Measurements from ENCODE around the gene IRF7. TPM values are rescaled to one million over a fixed set of nuclear protein-coding genes. Genes with fewer than 3 reads are reported as not detected.

The IRF7 gene
- total RNA-seq, 1 experiment from 2014 or later: 80.8 TPM

- ATAC-seq: peak; percentile 60
- no TSS peak for BruUV-seq (replicated peaks)
- no peaks in the 10 kb centered on the region for H3K9me3 ChIP-seq (ENCODE audit: low read length)
- no peaks in the 10 kb centered on the region for H3K27me3 ChIP-seq (ENCODE audit: low read length)
- H2AFZ ChIP-seq (ENCODE audit: low read length): no peak overlapping the region
- peaks cover 36% of the 10 kb centered on the region for H3K36me3 ChIP-seq (ENCODE audit: low read depth, low read length)
- CTCF ChIA-PET: no interaction called here
- H4K20me1 ChIP-seq (ENCODE audit: low read length): no peaks in the 10 kb centered on the region
- no peaks in the 10 kb centered on the region for H3F3A ChIP-seq (ENCODE audit: low read length, unreplicated experiment)
- H3K4me2 ChIP-seq (ENCODE audit: low read length): no peak overlapping the region
- no peaks in the 10 kb centered on the region for H3K9me2 ChIP-seq (replicated peaks; ENCODE audit: low read length)
- no peaks in the 10 kb centered on the region for H3K79me2 ChIP-seq (ENCODE audit: low read length)
- POLR2A ChIA-PET (ENCODE audit: unreplicated experiment): no interaction called here
- TF ChIP-seq EZH2phosphoT487 (IDR thresholded peaks at IDR 0.05; ENCODE audit: borderline replicate concordance, low read length) (no peak), EZH2 (IDR thresholded peaks at IDR 0.05; ENCODE audit: low read length, unreplicated experiment) (no peak)
- TF ChIP-seq, protein P1, sequence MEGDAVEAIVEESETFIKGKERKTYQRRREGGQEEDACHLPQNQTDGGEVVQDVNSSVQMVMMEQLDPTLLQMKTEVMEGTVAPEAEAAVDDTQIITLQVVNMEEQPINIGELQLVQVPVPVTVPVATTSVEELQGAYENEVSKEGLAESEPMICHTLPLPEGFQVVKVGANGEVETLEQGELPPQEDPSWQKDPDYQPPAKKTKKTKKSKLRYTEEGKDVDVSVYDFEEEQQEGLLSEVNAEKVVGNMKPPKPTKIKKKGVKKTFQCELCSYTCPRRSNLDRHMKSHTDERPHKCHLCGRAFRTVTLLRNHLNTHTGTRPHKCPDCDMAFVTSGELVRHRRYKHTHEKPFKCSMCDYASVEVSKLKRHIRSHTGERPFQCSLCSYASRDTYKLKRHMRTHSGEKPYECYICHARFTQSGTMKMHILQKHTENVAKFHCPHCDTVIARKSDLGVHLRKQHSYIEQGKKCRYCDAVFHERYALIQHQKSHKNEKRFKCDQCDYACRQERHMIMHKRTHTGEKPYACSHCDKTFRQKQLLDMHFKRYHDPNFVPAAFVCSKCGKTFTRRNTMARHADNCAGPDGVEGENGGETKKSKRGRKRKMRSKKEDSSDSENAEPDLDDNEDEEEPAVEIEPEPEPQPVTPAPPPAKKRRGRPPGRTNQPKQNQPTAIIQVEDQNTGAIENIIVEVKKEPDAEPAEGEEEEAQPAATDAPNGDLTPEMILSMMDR (conservative IDR thresholded peaks at IDR 0.05; ENCODE audit: low read depth, low read length): no peak
- H3K27ac ChIP-seq (ENCODE audit: low read length): no peak overlapping the region
- intact Hi-C loops (cut with micrococcal nuclease): no loop called here
- no peak overlapping the region for H3K9ac ChIP-seq (ENCODE audit: low read length)
- peak; percentile 23 for DNase-seq
- H3K4me3 ChIP-seq (ENCODE audit: low read length): no peak overlapping the region
- H3K4me1 ChIP-seq (ENCODE audit: insufficient read depth, low read length): no peaks in the 10 kb centered on the region
Observed at GRCh38 chr11:606245-606644, 9.5 kb downstream of the IRF7 start.

DNA sequence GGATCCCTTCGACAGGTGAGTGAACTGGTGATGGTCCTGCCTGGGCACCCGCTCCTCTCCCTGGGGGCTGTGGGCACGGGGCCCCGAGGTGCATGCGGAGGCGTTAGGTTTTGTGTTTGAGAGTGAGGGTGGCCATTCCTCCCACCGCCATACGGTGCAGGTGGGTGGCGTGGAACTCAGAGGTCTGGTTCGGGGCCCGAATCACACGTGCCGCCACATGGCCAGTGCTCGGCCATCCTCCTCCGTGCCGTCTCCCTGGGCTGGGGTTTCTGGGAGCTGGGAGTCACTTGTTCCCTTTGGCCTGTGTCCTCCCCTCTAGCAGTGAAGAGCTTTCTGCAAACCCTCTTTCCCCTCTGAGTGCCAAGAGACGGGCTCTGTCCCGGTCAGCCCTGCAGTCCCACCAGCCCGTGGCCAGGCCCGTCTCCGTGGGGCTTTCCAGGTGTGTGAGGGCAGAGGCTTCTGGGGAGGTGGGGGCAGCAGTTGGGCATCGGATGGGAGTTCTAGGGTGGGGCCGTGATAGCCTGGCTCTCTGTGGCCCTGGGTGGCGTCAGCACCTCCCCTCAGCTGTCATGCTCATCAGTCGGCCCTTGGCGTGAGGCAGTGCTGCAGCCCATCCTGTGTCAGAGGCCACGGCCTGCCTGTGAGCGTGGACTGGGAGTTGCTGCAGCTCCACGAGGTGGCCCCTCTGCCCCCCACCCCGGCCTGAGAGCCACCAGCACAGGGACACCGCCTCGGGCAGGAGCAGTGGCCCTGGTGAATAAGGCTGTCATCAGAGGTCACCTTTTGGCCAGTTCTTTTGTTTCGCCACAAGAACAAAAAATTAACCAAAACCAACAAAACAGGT is 10.2 kb downstream of the IRF7 start:
- BruUV-seq (replicated peaks): no TSS peak
- Histone ChIP-seq H3K27ac (ENCODE audit: low read length) (no peak overlapping the region), H2AFZ (ENCODE audit: low read length) (no peak overlapping the region), H3K9me2 (replicated peaks; ENCODE audit: low read length) (no peaks in the 10 kb centered on the region), H3K36me3 (ENCODE audit: low read depth, low read length) (peaks cover 31% of the 10 kb centered on the region), H3K9me3 (ENCODE audit: low read length) (no peaks in the 10 kb centered on the region), H3K79me2 (ENCODE audit: low read length) (no peaks in the 10 kb centered on the region), H3K9ac (ENCODE audit: low read length) (no peak overlapping the region), H3F3A (ENCODE audit: low read length, unreplicated experiment) (no peaks in the 10 kb centered on the region), H4K20me1 (ENCODE audit: low read length) (no peaks in the 10 kb centered on the region), H3K27me3 (ENCODE audit: low read length) (no peaks in the 10 kb centered on the region), H3K4me1 (ENCODE audit: insufficient read depth, low read length) (no peaks in the 10 kb centered on the region), H3K4me3 (ENCODE audit: low read length) (no peak overlapping the region), H3K4me2 (ENCODE audit: low read length) (no peak overlapping the region)
- CTCF ChIA-PET: no interaction called here
- intact Hi-C loops (cut with micrococcal nuclease): no loop called here
- POLR2A ChIA-PET (ENCODE audit: unreplicated experiment): no interaction called here
- no peak for DNase-seq
- ATAC-seq: no peak
- no peak for TF ChIP-seq EZH2 (IDR thresholded peaks at IDR 0.05; ENCODE audit: low read length, unreplicated experiment)
- no peak for TF ChIP-seq EZH2phosphoT487 (IDR thresholded peaks at IDR 0.05; ENCODE audit: borderline replicate concordance, low read length)
- TF ChIP-seq, protein P1 (conservative IDR thresholded peaks at IDR 0.05; ENCODE audit: low read depth, low read length): no peak

DNA sequence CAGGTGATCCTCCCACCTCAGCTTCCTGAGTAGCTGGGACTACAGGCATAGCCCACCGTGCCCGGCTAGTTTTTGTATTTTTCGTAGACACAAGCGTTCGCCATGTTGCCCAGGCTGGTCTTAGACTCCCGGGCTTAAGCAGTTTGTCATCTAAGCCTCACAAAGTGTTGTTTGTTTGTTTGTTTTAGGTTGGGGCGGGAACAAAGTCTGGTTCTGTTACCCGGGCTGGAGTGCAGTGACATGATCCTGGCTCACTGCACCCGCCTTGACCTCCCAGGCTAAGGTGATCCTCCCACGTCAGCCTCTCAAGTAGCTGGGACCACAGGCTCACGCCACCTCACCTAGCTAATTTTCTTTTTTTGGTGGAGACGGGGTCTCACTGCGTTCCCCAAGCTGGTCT is 12.6 kb downstream of the IRF7 start:
- Histone ChIP-seq H3K36me3 (ENCODE audit: low read depth, low read length) (peaks cover 31% of the 10 kb centered on the region), H3K79me2 (ENCODE audit: low read length) (no peaks in the 10 kb centered on the region), H3K27me3 (ENCODE audit: low read length) (no peaks in the 10 kb centered on the region), H3F3A (ENCODE audit: low read length, unreplicated experiment) (no peaks in the 10 kb centered on the region), H3K9me2 (replicated peaks; ENCODE audit: low read length) (no peaks in the 10 kb centered on the region), H2AFZ (ENCODE audit: low read length) (no peak overlapping the region), H3K9ac (ENCODE audit: low read length) (no peak overlapping the region), H3K4me2 (ENCODE audit: low read length) (no peak overlapping the region), H3K4me1 (ENCODE audit: insufficient read depth, low read length) (no peaks in the 10 kb centered on the region), H3K4me3 (ENCODE audit: low read length) (no peak overlapping the region), H3K27ac (ENCODE audit: low read length) (no peak overlapping the region), H4K20me1 (ENCODE audit: low read length) (no peaks in the 10 kb centered on the region), H3K9me3 (ENCODE audit: low read length) (no peaks in the 10 kb centered on the region)
- intact Hi-C loops (cut with micrococcal nuclease): no loop called here
- BruUV-seq (replicated peaks): no TSS peak
- TF ChIP-seq, protein P1 (conservative IDR thresholded peaks at IDR 0.05; ENCODE audit: low read depth, low read length): no peak
- TF ChIP-seq EZH2phosphoT487 (IDR thresholded peaks at IDR 0.05; ENCODE audit: borderline replicate concordance, low read length) (no peak), EZH2 (IDR thresholded peaks at IDR 0.05; ENCODE audit: low read length, unreplicated experiment) (no peak)
- ATAC-seq (no peak), DNase-seq (no peak)
- POLR2A ChIA-PET (ENCODE audit: unreplicated experiment): no interaction called here
- CTCF ChIA-PET: no interaction called here
